HG03066 (cell line): ENCODE results near the gene YY1.
"Not testable (repeated sequence)": the region's sequence is repeated elsewhere in the genome, so short reads cannot be mapped to it uniquely, and the experiment has no call there.

Source experiments
- ATAC-seq: cut with Tn5 transposase; IDR thresholded peaks from one replicate; pipeline ENCODE4 v1.9.1; 2021; ENCODE audit warnings: low read depth; ENCODE audit not compliant: unreplicated experiment

Gene YY1

GRCh38 chr14:100282766-100283419 is 43.9 kb downstream of the YY1 start:
- no peak for ATAC-seq

- not testable (repeated sequence) for ATAC-seq
These were observed 44.5 kb downstream of the YY1 start for GRCh38 chr14:100283436-100283835.

DNA sequence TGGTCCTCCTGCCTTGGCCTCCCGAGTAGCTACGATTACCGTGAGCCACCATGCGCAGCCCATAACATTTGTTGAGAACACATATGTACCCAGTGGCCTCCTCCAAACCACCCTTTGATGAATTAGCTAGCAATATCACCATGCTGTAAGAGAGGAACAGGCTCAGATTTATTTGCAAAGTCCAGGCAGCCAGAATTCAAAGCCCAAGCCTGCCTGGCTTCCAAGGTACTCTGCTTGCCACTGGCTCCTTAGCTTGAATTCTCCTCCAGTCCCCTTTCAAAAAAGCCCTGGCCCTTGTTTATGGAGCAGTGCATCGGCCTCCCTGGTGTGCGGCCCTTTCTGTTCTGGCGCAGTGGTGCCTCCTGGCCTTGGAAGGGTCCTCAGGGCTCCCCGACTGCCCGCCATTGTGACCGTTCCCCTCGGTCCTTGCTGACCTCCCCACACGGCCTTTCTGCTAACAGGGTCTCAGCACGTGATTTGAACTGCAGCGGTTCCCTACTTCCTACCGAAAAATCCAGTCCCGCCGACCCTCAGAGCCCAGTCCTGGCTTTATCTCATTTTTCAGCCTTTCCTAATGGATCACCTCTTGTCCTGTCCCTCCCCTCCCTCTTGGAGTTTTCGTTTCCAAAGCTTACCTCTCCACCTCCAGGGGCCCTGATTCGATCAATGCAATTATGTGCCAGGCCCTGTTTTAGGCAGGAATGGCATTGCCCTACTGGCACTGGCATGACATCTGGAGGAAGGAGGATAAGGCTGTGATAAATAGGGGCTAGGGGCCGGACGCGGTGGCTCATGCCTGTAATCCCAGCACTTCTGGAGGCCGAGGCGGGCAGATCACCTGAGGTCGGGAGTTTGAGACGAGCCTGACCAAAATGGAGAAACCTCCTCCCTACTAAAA is 45.3 kb downstream of the YY1 start:
- no peak for ATAC-seq

- peak; percentile 77 for ATAC-seq
These were observed 46.3 kb downstream of the YY1 start for GRCh38 chr14:100285021-100285912.

DNA sequence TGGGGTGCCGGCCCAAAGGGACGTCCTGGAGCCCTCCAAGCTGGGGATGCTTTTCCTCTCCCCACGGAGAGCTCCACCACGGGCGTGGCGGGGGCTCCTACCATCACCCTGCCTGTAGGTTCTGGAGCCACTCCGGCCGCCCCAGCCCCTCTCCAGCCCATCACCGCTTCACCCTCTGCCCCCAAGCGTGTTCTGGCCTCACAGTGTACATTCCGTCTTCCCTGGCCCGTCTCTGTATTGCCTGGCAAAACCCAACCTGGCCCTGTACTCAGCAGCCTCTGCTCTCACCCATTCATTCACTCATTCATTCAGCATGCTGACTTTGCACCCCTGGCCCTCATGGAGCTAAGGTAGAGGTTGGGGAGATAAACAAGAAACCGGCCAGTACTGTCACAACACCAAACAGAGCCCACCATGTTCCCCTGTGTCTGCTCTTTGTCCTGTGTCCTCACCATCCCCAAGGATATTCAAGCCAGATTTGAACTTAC is 47.0 kb downstream of the YY1 start:
- no peak for ATAC-seq

- no peak for ATAC-seq
These were observed 47.7 kb downstream of the YY1 start for GRCh38 chr14:100286484-100287191.

GRCh38 chr14:100287202-100287997 is 48.5 kb downstream of the YY1 start:
- ATAC-seq: no peak

DNA sequence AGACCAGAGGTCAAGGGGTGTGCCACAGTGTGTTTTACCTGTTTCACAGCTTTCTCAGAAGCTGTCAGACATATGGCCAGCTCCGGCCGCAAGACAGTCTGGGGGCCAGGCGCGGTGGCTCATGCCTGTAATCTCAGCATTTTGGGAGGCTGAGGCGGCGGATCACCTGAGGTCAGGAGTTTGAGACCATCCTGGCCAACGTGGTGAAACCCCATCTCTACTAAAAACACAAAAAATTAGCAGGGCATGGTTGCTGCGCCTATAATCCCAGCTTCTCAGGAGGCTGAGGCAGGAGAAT is 49.0 kb downstream of the YY1 start:
- not testable (repeated sequence) for ATAC-seq

GRCh38 chr14:100288382-100289185 is 49.6 kb downstream of the YY1 start:
- ATAC-seq: no peak

- no peak for ATAC-seq
These were observed 51.1 kb downstream of the YY1 start for GRCh38 chr14:100289916-100290606.

- ATAC-seq: no peak
These were observed 51.8 kb downstream of the YY1 start for GRCh38 chr14:100290607-100291304.

DNA sequence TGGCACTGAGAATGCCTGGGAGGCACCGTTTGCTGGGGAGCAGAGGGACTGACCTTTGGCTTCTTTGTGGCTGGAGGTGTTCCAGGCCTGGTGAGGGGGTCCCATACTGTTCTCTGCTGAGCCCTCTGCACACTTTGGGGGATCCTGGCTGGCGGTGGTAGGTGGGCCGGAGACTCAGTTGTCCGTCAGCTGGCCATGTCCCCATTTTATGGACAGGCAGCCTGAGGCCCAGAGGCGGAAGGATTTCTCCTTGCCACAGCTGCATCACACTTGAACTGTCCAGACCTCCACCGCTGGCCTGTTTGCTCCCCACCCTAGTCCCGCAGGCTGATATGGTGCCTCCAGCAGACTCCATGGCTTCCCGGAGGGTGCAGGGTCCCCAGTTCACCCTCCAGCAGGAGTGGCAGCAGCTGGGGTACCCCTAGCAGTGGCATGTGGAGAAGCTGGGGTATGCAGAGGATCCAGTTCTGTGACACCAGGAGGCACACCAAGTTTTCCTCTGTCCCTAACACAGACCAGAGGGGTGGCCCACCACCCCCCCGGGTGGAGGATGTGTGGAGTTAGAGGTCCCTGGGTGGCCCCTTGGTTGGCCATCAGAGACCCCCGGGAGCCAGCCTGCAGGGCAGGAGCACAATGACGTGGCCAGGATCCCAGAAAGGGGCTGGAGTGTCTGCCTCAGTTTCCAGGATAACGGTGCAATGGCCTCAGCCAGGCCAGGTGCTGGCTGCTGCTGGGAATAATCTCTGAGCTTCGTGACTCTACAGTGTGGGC is 52.5 kb downstream of the YY1 start:
- no peak for ATAC-seq

DNA sequence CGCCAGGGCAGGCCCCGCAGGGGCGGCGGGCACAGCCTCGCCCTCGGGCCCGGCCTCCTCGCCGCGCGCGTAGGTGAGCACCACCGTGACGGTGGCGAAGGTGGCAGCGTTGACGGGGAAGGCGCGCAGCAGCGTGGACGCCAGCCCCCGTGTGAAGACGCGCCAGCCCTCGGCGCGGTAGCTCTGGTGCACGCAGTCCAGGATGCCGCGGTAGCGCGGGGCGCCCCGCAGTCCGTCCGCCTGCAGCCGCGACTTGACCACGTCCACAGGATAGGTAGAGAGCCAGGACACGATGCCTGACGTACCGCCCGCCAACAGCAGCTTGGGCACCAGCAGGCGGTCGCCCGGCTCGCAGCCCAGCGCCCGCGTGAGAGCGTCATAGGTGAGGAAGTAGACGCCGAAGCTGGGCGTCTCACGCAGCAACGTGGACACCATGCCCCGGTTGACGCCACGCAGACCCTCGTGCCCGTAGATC is 53.4 kb downstream of the YY1 start:
- no peak for ATAC-seq

GRCh38 chr14:100292776-100293461 is 54.0 kb downstream of the YY1 start:
- ATAC-seq: no peak

DNA sequence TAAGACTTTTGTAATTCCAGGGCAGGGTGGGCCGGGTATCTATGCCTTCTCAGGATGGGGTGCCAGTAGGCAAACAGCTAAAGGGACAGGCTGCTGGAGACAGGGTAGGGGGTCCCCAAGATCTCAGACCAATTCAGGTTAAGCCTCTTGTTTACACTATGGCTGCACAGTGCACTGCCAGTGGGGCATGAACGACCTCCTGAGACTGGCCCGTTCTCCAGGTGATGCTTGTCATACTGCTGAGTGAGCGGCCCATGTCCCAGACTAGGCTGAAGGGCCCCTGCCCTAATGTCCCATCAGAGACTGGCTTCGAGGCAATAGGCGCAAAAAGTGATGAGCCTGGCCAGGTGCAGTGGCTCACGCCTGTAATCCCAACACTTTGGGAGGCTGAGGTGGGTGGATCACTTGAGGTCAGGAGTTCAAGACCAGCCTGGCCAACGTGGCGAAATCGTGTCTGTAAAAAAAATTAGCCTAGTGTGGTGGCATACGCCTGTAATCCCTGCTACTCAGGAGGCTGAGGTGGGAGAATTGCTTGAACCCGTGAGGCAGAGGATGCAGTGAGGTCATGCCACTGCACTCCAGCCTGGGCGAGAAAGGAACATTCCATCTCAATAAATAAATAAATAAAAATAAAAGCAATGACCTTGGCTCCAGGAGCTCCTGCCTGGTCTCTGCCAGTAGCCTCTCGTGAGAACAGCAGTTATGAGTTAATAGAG is 54.7 kb downstream of the YY1 start:
- no peak for ATAC-seq
